T follicular helper cell (primary cell): ENCODE data around the gene SOX9.

Experiments used
- DNase-seq: peaks from one replicate; pipeline ENCODE4 v3.0.0-alpha.2; 2020; ENCODE audit warnings: low read depth

Gene SOX9

GRCh38 chr17:72162569-72162968 is 41.7 kb downstream of the SOX9 start:
- no peak for DNase-seq

- no peak for DNase-seq
Observed at GRCh38 chr17:72163474-72163873, 42.7 kb downstream of the SOX9 start.

- no peak for DNase-seq
Observed at GRCh38 chr17:72164158-72164739, 43.4 kb downstream of the SOX9 start.

- DNase-seq, result no peak
Observed at GRCh38 chr17:72165192-72165866, 44.5 kb downstream of the SOX9 start.

- DNase-seq, result no peak
Observed at GRCh38 chr17:72165867-72166439, 45.1 kb downstream of the SOX9 start.

- no peak for DNase-seq
Observed at GRCh38 chr17:72167593-72167992, 46.8 kb downstream of the SOX9 start.

- DNase-seq, result no peak
Observed at GRCh38 chr17:72169823-72170222, 49.0 kb downstream of the SOX9 start.

GRCh38 chr17:72171703-72172667 is 51.2 kb downstream of the SOX9 start:
- DNase-seq, result no peak

GRCh38 chr17:72173499-72174116 is 52.8 kb downstream of the SOX9 start:
- no peak for DNase-seq

GRCh38 chr17:72175263-72175662 is 54.4 kb downstream of the SOX9 start:
- DNase-seq, result no peak
